DMS79 treated with DMSO at 0.1 percent for 48 hours (cell line): ENCODE data around the gene NR5A1.

Source experiments
- DNase-seq: peaks from one replicate; lab custom pipeline; 2025; lab: John Stamatoyannopoulos, UW

NR5A1 gene

GRCh38 chr9:124440786-124441185, 66.4 kb downstream of the NR5A1 start:
- no peak for DNase-seq

GRCh38 chr9:124439686-124440243, 67.4 kb downstream of the NR5A1 start:
- DNase-seq = no peak

GRCh38 chr9:124439086-124439485, 68.1 kb downstream of the NR5A1 start:
- DNase-seq = no peak

GRCh38 chr9:124438091-124438490, 69.1 kb downstream of the NR5A1 start:
- no peak for DNase-seq

- no peak for DNase-seq
These were observed 70.1 kb downstream of the NR5A1 start for GRCh38 chr9:124437086-124437485.

- no peak for DNase-seq
These were observed 70.9 kb downstream of the NR5A1 start for GRCh38 chr9:124436320-124436719.
